H1 (cell line): ENCODE results near the gene WDR54. TPM values are rescaled to one million over a fixed set of nuclear protein-coding genes. Genes with fewer than 3 reads are reported as not detected.

Source experiments
- CTCF ChIA-PET: fragments of 300-600 bp; sonication (Branson Sonifier 250); formaldehyde crosslinking; loops from one replicate; lab custom pipeline; 2021; ENCODE audit not compliant: partially characterized antibody; lab: Charles Lee
- POLR2A ChIA-PET: fragments of 300-600 bp; sonication (Branson Sonifier 250); formaldehyde crosslinking; loops from one replicate; lab custom pipeline; 2021; ENCODE audit warnings: inconsistent platforms; ENCODE audit not compliant: partially characterized antibody; lab: Charles Lee
- DNase-seq, 2 experiments: peaks; one replicate each; pipeline versions ENCODE4 v3.0.0 to v3.0.0-alpha.2; 2010 to 2022; ENCODE audit warnings: low spot score in 2 of 2, low read depth in 1 of 2, mixed read lengths in 1 of 2
- FAIRE-seq: peaks from 2 replicates; lab custom pipeline; 2011; peaks lifted over from hg19 to GRCh38; lab: Jason Lieb, UNC
- H2AFZ ChIP-seq: 2 replicates; pipeline ENCODE4 v1.8.1; 2012; ENCODE audit warnings: low read length, inconsistent platforms
- H2AK5ac ChIP-seq: 2 replicates; pipeline ENCODE4 v1.6.1; 2013; ENCODE audit warnings: low read depth, low read length
- H2BK120ac ChIP-seq: replicated peaks from 2 replicates; pipeline ENCODE3; 2013; ENCODE audit warnings: low read depth, low read length, inconsistent platforms
- H2BK12ac ChIP-seq: 2 replicates; pipeline ENCODE4 v1.6.1; 2013; ENCODE audit warnings: low read depth, low read length
- H2BK15ac ChIP-seq: 2 replicates; pipeline ENCODE4 v1.6.1; 2013; ENCODE audit warnings: low read length
- H2BK20ac ChIP-seq: 2 replicates; pipeline ENCODE4 v1.6.1; 2013; ENCODE audit warnings: low read length
- H2BK5ac ChIP-seq: 2 replicates; pipeline ENCODE4 v1.6.1; 2013; ENCODE audit warnings: low read depth, low read length
- H3K14ac ChIP-seq: 2 replicates; pipeline ENCODE4 v1.6.1; 2013; ENCODE audit warnings: inconsistent platforms; ENCODE audit not compliant: insufficient read length
- H3K18ac ChIP-seq: 2 replicates; pipeline ENCODE4 v1.6.1; 2013; ENCODE audit warnings: low read length; ENCODE audit errors: extremely low read depth
- H3K23ac ChIP-seq: 2 replicates; pipeline ENCODE4 v1.6.1; 2013; ENCODE audit warnings: inconsistent platforms; ENCODE audit not compliant: insufficient read length
- H3K23me2 ChIP-seq: 2 replicates; pipeline ENCODE4 v1.6.1; 2013; ENCODE audit warnings: low read depth, low read length
- H3K27ac ChIP-seq: 2 replicates; pipeline ENCODE4 v1.6.1; 2011; ENCODE audit warnings: low read depth, low read length, inconsistent platforms
- H3K27me3 ChIP-seq, 4 experiments: replicated peaks in 1 of 4; 1 replicate in 1 of 4; 2 replicates in 3 of 4; pipeline versions ENCODE4 v1.6.1 to v1.8.1; 2011 to 2013; ENCODE audit warnings: low read length in 3 of 4, mild to moderate bottlenecking in 3 of 4, inconsistent platforms in 2 of 4, mixed read lengths in 2 of 4, moderate library complexity in 1 of 4; ENCODE audit not compliant: control insufficient read depth in 3 of 4, insufficient read depth in 3 of 4; ENCODE audit errors: extremely low read depth in 1 of 4
- H3K36me3 ChIP-seq, 4 experiments: 2 replicates each; pipeline versions ENCODE4 v1.6.1 to v1.8.1; 2011 to 2013; ENCODE audit warnings: mild to moderate bottlenecking in 4 of 4, low read length in 3 of 4, moderate library complexity in 2 of 4, control low read depth in 1 of 4, inconsistent platforms in 1 of 4; ENCODE audit not compliant: insufficient read depth in 4 of 4, control insufficient read depth in 2 of 4
- H3K4ac ChIP-seq: replicated peaks from 2 replicates; pipeline ENCODE3; 2013; ENCODE audit warnings: low read length, low read depth, mixed read lengths, inconsistent platforms; ENCODE audit not compliant: insufficient read length
- H3K4me1 ChIP-seq, 4 experiments: replicated peaks in 1 of 4; 1 replicate in 1 of 4; 2 replicates in 3 of 4; pipeline versions ENCODE4 v1.6.1 to v1.8.1; 2011 to 2013; ENCODE audit warnings: low read length in 3 of 4, inconsistent platforms in 2 of 4, mixed read lengths in 1 of 4; ENCODE audit not compliant: insufficient read depth in 4 of 4, control insufficient read depth in 3 of 4
- H3K4me2 ChIP-seq, 2 experiments: 2 replicates each; pipeline versions ENCODE4 v1.6.1 to v1.8.1; 2011 to 2013; ENCODE audit warnings: low read depth in 2 of 2, low read length in 2 of 2, control low read depth in 1 of 2, inconsistent platforms in 1 of 2, mild to moderate bottlenecking in 1 of 2; ENCODE audit not compliant: insufficient read depth in 1 of 2
- H3K4me3 ChIP-seq, 4 experiments: fragments of 200-600, 300-600 bp in 1 of 4; sonication (generic), shearing (Covaris generic), sonication (Bioruptor Twin) in 1 of 4; 2 replicates each; pipeline versions ENCODE4 v1.5.1 to v1.8.1; 2011 to 2016; ENCODE audit warnings: low read length in 4 of 4, low read depth in 3 of 4, control low read depth in 2 of 4, inconsistent platforms in 2 of 4, mild to moderate bottlenecking in 2 of 4, mixed read lengths in 1 of 4, moderate library complexity in 1 of 4; ENCODE audit not compliant: insufficient read depth in 2 of 4; ENCODE audit errors: extremely low read depth in 1 of 4
- H3K56ac ChIP-seq: replicated peaks from 2 replicates; pipeline ENCODE3; 2013; ENCODE audit warnings: low read depth, mild to moderate bottlenecking, mixed read lengths, low read length, inconsistent platforms; ENCODE audit not compliant: insufficient read length
- H3K79me1 ChIP-seq: 2 replicates; pipeline ENCODE4 v1.6.1; 2013; ENCODE audit warnings: low read depth, low read length, control low read depth
- H3K79me2 ChIP-seq, 2 experiments: 2 replicates each; pipeline versions ENCODE4 v1.6.1 to v1.8.1; 2012 to 2013; ENCODE audit warnings: low read length in 2 of 2, mild to moderate bottlenecking in 2 of 2, inconsistent platforms in 1 of 2; ENCODE audit not compliant: insufficient read depth in 2 of 2, control insufficient read depth in 1 of 2
- H3K9ac ChIP-seq, 4 experiments: replicated peaks in 1 of 4; 1 replicate in 1 of 4; 2 replicates in 3 of 4; pipeline versions ENCODE4 v1.6.1 to v1.8.1; 2011 to 2013; ENCODE audit warnings: low read depth in 3 of 4, low read length in 3 of 4, control low read depth in 2 of 4, mild to moderate bottlenecking in 2 of 4, moderate library complexity in 2 of 4, inconsistent platforms in 1 of 4; ENCODE audit errors: extremely low read depth in 1 of 4
- H3K9me3 ChIP-seq, 2 experiments: 2 replicates each; pipeline versions ENCODE4 v1.6.1 to v1.8.1; 2012 to 2013; ENCODE audit warnings: mild to moderate bottlenecking in 2 of 2, moderate library complexity in 2 of 2, control low read depth in 1 of 2, inconsistent platforms in 1 of 2, low read depth in 1 of 2, low read length in 1 of 2, mixed read lengths in 1 of 2; ENCODE audit not compliant: insufficient read depth in 2 of 2
- H4K20me1 ChIP-seq, 2 experiments: replicated peaks in 1 of 2; 2 replicates each; pipeline versions ENCODE3 to v1.8.1; 2011 to 2013; ENCODE audit warnings: inconsistent platforms in 2 of 2, low read length in 2 of 2, mild to moderate bottlenecking in 1 of 2; ENCODE audit not compliant: insufficient read depth in 2 of 2, control insufficient read depth in 1 of 2
- H4K5ac ChIP-seq: 2 replicates; pipeline ENCODE4 v1.6.1; 2013; ENCODE audit warnings: low read length, low read depth, mixed read lengths, inconsistent platforms; ENCODE audit not compliant: insufficient read length
- H4K8ac ChIP-seq: 2 replicates; pipeline ENCODE4 v1.8.0; 2013; ENCODE audit warnings: mild to moderate bottlenecking, moderate library complexity, low read length, inconsistent platforms; ENCODE audit not compliant: insufficient read depth; ENCODE audit errors: extremely low read depth
- H4K91ac ChIP-seq: replicated peaks from 2 replicates; pipeline ENCODE3; 2013; ENCODE audit warnings: low read length, mixed read lengths, inconsistent platforms; ENCODE audit not compliant: insufficient read length
- WGBS, 2 experiments: shearing (Covaris generic) in 1 of 2; methylation state at CpG; one replicate each; pipeline versions ENCODE4 v1.1.6 to v1.1.7; 2013 to 2015; ENCODE audit warnings: low lambda C conversion rate in 2 of 2, mixed read lengths in 2 of 2, inconsistent platforms in 1 of 2, low coverage in 1 of 2, missing lambda C conversion rate in 1 of 2; ENCODE audit not compliant: insufficient replicate concordance in 2 of 2, insufficient coverage in 1 of 2, insufficient read length in 1 of 2; ENCODE audit errors: extremely low coverage in 1 of 2, missing lambda C conversion rate in 1 of 2; 5-methylcytosine and 5-hydroxymethylcytosine counted together
- polyA plus RNA-seq, 7 experiments: library from polyadenylated mRNA; depleted of rRNA in 3 of 7; stranded (reverse) in 5 of 7; unstranded in 2 of 7; fragments of >200 nt in 5 of 7; fragments of 200-250 nt in 2 of 7; gene quantifications; 1 replicate in 5 of 7; 2 replicates in 1 of 7; 4 replicates in 1 of 7; pipeline versions ENCODE4 v1.2.1 to v1.2.3, GENCODE V29; 2011 to 2013; ENCODE audit warnings: missing spikeins in 2 of 7, mixed read lengths in 2 of 7
- total RNA-seq: library from RNA; stranded (reverse); fragmentation: NEBNext Ultra II Directional; extraction: Animal tissue kit (Norgen Biotek cat#: 25700); gene quantifications from 2 replicates; pipeline ENCODE4 v1.2.1, GENCODE V29; 2021

Gene WDR54
- total and polyA plus RNA-seq, 2 of the 8 experiments (the other 6 are each of a cell fraction or from before 2014, with no cell fraction given), result 41.6 to 125 TPM

DNA sequence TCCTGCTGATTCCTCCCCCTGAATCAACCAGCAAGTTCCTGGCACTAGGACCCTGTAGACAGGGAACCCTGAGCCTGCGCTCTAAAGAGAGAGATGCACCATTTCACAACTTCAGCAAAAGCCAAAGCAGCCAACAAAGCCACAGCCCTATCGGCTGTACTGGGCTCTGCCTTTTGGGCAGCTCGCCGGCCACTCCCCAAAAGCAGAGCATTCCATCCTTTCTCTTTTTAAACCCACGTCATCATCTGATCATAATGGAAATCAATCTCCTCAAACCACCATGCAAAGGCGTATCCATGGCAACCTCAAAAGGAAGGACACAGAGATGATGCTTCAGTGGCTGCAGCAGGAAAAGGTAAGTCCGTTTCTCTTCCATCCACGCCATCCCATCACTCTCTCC, 36.1 kb upstream of the WDR54 start:
- Histone ChIP-seq H3K56ac (no peak overlapping the region), H3K79me1 (peaks cover 30% of the 10 kb centered on the region), H3K4me3 (no peak overlapping the region), H3K23ac (no peak overlapping the region), H3K18ac (no peak overlapping the region), H3K36me3 (peaks cover 0 to 5% (median 2%) of the 10 kb centered on the region in 4 experiments; a peak in 4 of 8 replicates), H2AFZ (no peak overlapping the region), H2BK15ac (no peak overlapping the region), H2AK5ac (no peak overlapping the region), H3K27ac (no peak overlapping the region), H4K91ac (no peak overlapping the region), H4K20me1 (peaks cover 9 to 21% of the 10 kb centered on the region in 2 experiments), H3K9ac (no peak overlapping the region), H3K9me3 (no peaks in the 10 kb centered on the region), H4K8ac (no peak overlapping the region), H3K14ac (no peak overlapping the region), H3K4me1 (peaks cover 0 to 2% (median under 1%) of the 10 kb centered on the region in 4 experiments; a peak in 3 of 7 replicates), H2BK120ac (no peak overlapping the region), H2BK20ac (no peak overlapping the region), H3K27me3 (no peaks in the 10 kb centered on the region), H2BK5ac (no peak overlapping the region), H4K5ac (no peak overlapping the region), H2BK12ac (no peak overlapping the region), H3K4ac (no peak overlapping the region), H3K23me2 (no peaks in the 10 kb centered on the region), H3K79me2 (peaks cover 15 to 80% of the 10 kb centered on the region in 2 experiments), H3K4me2 (no peak overlapping the region)
- WGBS, 2 experiments, result 86% methylated on average over 8 of the region's 8 CpGs; no CpG with 5 or more reads in 1 of the 2 experiments
- ChIA-PET POLR2A (interaction anchor here (0.8 to 1.1 kb wide), 2 partner anchors 11 to 25 kb away, joined by 3 read pairs; no protein-coding TSS in a partner anchor), CTCF (interaction anchor here (1.4 to 2.1 kb wide), 2 partner anchors 14 to 16 kb away, joined by 4 read pairs; no protein-coding TSS in a partner anchor)
- FAIRE-seq (no peak), DNase-seq (no peak)
